Measurements from ENCODE around the gene EIF4B.

Gene EIF4B

DNA sequence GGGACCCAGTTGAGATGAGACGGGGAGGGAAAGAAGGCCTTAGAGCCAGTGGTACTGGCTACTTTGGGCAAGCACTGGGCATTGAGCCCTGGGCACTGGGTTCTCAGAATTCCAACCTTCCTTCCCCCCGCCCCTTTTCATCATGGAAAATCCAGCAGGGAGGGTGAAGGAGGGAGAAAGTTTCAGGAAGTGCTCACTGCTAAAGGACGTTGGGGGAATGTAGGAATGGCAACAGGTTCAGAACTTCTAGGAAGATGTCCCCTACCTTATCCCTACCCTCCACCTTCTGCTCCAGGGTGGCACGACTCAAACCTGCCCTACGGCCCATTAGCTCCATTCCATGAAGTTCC, 39.4 kb downstream of the EIF4B start:
- no peak for DNase-seq (ENCODE audit: low read depth in 2 of 3, low spot score in 1 of 3)

DNA sequence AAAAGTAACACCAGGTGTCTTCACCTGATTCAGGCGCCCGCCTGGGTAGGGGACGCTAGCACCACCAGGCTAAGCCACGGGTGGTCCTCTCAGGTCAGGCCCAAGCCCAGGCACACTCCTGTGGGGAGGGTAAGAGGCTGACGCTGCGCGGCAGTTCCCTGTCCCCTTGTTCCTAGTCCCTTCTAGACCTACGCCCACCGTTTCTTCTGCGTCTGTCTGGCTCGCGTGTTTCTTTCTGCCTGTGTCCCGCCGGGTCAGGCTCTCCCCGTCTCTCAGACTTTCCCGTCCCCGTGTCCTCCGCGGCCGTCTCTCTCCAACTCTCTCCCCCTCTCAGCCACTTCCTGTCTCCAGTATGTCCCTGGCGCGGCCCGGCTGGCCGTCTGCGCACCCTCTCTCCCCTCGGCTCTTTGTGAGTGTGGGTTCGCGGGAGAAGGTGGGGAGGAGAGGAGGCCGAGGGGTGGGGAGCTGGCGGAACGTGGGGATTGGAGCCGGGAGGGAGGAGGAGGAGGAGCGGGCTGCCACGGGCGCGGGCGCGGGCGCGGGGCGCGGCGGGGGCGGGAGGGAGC, 40.5 kb downstream of the EIF4B start:
- DNase-seq (ENCODE audit: low read depth in 2 of 3, low spot score in 1 of 3) = peak in 1 of 3 donors; percentile 22

DNA sequence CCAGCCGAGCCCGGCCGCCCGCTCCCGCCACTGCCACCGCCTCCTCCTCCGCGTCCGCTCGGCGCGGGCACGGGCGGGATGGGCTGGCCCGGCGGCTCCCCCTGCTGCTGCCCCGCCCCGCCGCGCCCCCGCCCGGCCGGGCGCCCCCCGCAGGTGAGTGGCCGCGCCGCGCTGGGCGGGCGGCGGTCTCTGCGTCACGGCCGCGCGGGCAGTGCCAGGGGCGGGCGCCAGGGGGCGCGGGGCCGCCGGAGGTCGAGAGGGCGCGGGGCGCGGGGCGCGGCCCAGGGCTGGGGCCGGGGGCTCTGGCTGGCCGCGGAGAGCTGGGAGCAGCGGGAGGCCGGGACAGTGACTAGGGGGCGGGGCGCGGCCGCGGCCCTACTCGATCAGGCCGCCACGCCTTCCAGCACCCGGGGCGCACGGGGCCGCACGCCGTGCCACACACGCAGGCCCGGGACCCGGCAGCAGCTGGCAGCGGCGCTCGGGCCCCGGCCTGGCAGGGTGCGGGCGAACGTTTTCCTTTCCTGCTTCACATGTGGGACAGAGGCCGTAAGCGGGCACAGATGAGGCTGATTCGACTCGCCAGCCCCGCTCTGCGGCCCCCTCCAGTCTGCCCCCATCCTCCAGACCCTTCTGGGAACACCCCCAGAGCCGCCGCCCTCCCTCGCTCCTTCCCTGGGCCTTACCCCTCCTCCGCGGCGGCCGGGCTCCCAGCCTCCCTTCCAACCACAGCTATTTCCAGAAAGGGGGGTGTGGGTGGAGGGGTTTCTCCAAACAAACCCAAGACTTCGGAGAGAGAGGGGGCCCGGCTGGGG, 41.2 kb downstream of the EIF4B start:
- DNase-seq (ENCODE audit: low read depth in 2 of 3, low spot score in 1 of 3) = peak in 2 of 3 donors; percentile 36 to 49

DNA sequence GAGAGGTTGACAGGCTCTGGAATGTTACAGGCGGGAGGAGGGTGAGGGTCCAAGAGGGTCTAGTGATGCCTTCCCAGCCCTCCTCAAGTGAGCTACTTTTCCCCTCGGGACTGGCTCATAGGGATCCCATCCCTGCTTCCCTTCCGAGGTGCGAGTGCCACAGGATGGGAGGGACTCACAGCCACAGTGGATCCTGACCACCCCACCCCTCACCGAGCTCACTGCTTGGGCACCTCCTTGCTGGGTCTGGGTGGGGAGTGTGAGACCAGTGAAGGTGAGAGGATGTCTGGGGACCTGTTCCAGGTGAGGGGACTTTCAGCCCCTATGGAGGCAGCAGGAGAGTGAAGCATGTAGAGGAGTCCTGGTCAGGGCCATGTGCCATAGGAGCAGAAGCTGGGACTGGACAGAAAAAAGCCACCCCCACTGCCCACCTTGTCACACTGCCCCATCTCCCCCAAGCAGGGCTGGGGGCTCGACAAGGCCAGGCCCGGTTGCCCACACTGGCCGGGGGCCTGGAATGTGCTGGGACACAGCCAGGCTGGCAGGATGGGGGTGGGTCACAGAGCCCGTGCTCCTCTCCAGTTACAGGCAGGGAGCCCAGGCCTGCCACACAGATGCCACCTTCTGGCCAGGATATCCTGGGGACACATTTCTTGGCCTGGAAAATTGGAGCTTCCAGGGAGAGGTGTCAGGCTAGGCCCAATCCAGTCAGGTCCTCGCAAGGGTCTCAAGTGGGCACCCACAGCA, 42.0 kb downstream of the EIF4B start:
- no peak for DNase-seq (ENCODE audit: low read depth in 2 of 3, low spot score in 1 of 3)

DNA sequence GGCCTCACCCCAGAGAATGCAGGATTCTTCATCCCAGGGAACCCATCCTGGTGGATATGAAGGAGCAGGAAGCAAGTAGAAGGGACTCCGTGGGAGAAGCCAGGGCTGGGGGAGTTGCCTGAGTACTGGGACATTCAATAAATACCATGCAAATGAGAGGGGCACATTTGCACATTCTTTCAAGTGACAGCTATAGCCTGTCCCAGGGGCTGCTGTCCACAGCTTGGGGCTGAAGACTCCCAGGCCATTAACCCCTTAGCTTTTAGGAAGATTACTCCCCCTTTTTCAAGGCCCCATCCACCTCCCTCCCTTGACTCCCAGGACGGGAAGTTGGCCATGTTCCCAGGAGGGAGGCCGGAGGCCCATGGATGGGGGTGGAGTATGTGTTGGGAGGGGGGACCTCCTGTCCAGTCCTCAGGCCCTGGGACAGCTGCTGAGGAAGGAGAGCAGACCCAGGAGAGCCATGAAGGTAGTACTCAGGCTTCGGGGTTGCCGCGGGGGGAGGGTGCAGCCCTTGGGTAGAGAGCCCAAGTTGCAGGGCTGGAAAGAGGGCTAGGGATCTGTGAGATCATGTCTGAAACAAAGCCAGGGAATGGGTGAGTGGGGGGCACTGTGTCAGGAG, 42.6 kb downstream of the EIF4B start:
- no peak for DNase-seq (ENCODE audit: low read depth in 2 of 3, low spot score in 1 of 3)

DNA sequence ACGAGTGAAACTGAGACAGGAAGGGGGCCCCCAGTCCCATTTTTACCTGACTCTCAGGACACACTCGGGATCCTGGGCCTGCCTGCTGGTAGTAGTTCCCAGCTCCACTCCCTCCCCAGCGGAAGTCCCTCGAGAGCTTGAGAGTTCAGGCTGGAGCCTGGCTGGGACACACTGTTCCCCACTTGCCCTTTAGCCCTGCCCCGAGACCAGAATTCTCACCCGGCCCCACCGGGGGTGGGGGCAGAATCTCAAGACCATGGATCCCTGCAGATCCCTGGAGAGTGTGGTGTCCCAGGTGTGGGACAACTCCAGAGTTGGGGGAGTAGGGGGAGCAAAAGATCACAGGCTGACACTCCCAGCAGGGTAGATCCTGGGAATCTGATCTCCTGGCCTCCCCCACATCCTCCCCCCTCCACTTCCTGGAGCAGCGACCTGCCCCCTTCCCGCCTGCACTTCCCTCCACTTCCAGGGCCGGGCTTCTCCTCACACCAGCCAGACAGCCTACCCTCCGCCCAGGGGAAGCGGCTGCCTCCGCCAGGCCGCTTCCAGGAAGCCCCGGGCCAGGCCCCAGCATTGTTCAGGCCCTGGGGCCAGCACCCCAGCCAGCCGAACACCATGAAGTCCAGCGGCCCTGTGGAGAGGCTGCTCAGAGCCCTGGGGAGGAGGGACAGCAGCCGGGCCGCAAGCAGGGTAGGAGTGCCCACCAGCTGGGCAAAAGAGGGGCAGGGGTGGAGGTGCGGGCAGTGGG, 43.5 kb downstream of the EIF4B start, which contains the start of gene TNS2:
Gene TNS2, plus strand, starts transcription at position 495 of the 748 bp plus-strand sequence. Its CDS starts 121 bp downstream, at position 616.
- DNase-seq (ENCODE audit: low read depth in 2 of 3, low spot score in 1 of 3) = no peak

DNA sequence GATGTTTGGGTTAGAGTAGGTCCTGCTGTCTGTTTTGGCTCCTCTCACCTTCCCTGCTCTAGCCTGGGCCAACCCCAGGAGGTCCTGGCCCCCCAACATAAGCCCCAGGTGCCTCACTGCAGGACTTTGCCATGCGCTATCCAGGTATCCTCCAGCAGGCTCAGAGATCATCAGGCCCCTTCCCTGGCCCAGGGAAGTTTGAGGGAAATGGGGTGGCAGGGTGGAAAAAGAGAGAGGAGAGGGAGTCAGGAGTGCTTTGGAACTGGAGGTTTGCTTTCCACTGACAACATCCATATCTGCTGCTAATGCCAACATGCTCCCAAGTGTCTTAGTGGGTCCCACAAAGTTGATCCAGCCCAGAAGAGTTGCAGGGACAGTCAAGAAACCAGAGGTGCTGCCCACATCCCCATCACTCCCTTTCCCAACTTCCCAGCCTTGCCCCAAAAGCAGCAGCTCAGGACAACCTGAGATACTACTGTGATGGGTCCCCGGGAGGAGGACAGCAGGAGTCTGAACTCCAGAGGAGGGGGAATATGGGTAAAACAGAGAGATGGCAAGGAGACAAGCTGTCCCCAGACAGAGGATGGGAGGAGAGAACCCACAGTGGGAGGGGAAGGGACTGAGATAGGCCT, 44.3 kb downstream of the EIF4B start:
- no peak for DNase-seq (ENCODE audit: low read depth in 2 of 3, low spot score in 1 of 3)

DNA sequence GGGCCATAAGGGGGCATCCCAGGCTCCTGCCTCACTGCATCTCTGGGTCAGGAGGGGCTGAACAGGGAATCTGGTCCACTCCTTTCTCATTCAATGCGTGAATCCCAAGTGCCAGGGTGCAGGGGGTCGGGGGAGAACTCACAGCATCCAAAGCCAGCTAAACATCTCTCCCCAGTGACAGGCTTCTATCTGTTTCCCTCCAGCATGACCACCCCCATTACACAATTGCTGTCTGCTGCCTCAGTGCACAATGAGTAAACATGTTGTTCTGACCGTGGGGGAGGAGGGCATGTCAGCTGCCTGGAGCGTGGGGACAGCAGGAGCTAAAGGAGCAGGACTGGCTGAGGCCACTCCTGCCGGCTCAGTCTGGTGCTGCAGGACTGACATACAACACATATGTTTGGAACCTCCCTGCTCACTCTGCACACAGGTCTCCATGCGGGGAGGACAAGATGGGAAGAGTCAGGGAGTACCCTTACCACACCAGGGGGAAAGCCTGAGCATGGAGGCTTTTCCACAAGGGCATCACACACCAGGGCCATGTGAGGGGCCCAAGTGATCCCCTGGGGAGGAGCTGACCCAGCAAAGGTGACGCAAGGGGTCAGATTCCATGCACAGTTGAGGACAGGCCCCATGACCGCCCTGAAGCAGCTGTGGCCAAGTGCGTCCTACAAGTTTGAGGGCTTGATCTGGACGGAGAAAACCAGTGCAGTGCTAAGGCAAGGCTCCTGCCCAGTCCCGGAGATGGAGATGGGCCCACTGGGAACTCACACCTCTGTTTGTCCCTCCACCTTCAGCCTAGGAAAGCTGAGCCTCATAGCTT, 45.0 kb downstream of the EIF4B start:
- DNase-seq (ENCODE audit: low read depth in 2 of 3, low spot score in 1 of 3) = no peak

DNA sequence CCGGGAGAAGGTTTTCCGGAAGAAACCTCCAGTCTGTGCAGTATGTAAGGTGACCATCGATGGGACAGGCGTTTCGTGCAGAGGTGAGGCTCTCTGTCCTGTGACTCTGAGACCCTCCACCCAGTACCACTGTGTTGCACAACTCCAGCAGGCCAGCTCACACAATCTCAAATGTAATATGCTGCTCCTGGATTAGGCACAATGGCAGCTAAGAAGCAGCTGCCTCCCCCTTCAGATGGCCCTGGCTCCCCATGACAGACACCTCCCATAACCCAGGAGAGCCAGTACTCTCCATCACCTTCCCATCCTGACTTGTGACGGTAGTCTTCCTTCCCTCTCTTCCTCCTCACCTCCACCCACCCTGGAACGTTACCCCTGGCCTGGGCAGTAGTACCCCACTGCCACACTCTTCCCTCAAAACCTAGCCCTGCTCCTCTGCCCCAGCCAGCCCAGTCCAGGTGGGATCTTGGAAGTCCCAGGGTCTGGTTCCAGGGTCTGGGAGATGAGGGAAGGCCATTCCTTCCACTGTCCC, 45.7 kb downstream of the EIF4B start:
- no peak for DNase-seq (ENCODE audit: low read depth in 2 of 3, low spot score in 1 of 3)

DNA sequence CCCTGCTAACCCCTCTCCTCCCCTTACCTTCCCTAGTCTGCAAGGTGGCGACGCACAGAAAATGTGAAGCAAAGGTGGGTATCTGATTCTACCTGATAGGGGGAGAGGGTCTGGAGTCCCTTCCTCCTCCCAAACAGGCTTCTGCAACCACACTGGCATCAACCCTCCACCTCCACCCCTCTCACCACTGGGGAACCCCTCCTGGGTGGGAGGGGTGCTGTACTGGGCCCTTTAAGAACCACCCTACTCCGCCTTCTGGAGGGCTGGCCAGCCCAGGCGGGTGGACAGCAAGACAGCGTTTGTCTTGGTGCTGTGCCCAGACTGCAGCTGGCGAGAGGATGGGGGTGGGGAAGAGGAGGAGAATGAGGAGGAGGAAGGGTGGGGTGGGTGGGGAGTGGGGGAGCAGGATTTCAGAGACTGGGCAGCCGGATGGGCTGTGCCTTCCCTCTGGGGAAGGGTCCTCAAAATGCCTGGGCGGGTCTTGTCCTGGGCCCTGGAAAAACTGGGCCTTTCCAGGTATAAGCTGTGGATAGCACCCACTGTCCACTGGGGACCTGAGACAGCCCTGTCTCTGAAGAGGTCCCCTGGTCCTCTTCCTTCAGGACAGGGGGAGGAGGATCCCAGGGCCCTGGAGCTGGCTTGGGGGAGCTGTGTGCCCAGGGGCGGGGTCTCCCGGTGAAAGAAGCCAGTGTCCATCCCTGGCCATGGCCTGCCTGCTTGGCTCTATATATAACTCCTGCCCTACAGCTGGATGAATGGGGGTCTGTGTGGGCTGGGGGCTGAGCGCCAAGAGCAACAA, 46.4 kb downstream of the EIF4B start:
- no peak for DNase-seq (ENCODE audit: low read depth in 2 of 3, low spot score in 1 of 3)

DNA sequence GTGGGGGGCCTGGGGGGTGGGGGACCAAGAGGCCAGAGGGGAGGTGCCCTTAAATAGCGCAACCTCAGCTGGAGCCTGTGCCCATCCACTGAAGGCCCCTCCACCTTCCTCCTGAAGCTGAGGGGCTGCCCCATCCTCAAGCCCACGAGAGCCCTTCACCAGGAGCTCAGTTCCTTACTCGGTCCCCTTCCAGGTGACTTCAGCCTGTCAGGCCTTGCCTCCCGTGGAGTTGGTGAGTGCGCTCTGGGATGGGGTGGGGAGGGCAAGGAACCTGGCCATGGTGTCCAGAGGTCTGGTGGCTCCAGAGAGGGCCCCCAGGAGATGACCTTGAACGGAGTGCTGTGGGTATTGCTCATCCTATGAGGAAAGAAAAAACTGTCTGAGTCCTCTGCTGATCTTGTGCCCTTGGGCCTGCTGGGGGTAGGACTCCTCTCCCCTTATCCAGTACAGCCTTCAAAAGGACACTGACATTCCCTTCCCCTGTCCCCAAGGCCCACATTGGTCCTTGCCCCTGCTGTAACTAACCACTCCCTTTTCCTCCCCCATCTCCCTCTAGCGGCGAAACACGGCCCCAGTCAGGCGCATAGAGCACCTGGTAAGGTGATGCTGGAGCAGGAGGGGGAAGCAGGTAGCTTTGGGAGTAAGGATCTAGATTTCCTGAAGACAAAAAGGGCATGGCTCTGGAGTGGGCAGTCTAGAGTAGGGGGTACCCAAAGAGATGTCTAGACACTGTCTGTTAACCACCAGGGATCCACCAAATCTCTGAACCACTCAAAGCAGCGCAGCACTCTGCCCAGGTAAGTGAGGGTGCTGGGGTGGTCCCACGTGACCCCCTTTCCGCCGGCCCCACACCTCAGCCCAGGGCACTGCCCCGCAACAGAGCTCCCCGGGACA, 47.2 kb downstream of the EIF4B start:
- peak; percentile 21 to 41 (median 39) for DNase-seq (ENCODE audit: low read depth in 2 of 3, low spot score in 1 of 3)

DNA sequence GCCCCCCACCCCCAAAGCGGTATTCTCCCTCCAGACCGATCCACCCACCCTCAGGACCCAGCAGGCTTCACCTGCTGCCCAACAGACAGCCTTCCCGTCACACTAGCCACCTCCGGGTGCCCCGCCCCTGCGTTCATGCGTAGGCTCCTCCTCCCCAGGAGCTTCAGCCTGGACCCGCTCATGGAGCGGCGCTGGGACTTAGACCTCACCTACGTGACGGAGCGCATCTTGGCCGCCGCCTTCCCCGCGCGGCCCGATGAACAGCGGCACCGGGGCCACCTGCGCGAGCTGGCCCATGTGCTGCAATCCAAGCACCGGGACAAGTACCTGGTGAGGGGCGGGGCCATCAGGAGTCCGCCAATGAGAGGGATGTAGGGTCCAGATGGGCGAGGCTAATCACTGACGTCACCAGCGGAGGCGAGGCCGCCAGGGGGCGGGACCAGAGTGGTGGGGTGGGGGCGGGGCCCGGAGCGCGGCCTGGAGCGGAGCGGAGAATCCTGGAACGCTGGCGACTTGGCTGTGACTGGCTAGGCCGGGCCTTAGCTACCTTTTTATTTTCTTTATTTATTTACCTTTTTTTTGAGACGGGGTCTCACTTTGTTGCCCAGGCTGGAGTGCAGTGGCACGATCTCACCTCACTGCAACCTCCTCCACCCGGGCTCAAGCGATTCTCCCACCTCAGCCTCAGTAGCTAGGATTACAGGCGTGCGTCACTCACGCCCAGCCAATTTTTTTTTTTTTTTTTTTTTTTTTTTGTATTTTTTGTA, 48.0 kb downstream of the EIF4B start:
- DNase-seq (ENCODE audit: low read depth in 2 of 3, low spot score in 1 of 3) = peak; percentile 86 to 91 (median 91)

DNA sequence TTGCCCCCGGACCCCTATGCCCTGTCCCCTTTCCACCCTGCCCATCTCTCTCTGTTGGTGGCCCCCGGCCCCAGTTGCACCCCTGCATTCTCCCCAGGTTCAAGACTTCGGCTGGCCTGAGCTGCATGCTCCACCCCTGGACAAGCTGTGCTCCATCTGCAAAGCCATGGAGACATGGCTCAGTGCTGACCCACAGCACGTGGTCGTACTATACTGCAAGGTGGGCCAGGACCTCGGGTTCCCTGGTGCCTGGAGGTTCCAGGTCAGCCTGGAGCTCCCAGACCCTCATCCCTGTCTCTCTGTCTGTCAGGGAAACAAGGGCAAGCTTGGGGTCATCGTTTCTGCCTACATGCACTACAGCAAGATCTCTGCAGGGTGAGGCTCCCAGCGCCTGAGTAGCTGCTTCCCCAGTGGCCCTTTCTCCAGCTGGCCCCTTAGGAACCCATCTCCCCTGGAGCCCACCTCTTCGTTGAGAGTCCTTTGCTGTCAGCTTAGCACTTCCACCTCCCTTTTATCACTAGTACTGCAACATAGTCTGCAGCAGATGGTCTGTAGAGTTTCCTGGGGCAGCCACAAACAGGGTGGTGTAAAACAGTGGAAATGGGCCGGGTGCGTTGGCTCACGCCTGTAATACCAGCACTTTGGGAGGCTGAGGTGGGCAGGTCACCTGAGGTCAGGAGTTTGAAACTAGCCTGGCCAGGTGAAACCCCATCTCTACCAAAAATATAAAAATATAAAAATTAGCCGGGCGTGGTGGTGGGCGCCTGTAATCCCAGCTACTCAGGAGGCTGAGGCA, 49.4 kb downstream of the EIF4B start:
- no peak for DNase-seq (ENCODE audit: low read depth in 2 of 3, low spot score in 1 of 3)

DNA sequence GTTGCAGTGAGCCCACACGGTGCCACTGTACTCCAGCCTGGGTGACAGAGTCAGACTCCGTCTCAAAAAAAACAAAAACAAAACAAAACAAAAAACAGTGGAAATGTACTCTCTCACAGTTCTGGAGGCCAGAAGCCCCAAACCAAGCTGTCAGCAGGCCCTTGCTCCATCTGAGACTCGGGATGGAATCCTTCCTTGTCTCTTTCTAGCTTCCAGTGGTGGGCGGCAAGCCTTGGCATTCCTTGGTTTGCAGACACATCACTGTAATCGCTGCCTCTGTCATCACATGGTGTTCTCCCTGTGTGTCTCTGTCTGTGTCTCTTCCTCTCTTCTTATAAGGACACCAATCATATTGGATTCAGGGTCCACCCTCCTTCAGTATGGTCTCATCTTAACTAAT, 50.0 kb downstream of the EIF4B start:
- DNase-seq (ENCODE audit: low read depth in 2 of 3, low spot score in 1 of 3) = no peak

DNA sequence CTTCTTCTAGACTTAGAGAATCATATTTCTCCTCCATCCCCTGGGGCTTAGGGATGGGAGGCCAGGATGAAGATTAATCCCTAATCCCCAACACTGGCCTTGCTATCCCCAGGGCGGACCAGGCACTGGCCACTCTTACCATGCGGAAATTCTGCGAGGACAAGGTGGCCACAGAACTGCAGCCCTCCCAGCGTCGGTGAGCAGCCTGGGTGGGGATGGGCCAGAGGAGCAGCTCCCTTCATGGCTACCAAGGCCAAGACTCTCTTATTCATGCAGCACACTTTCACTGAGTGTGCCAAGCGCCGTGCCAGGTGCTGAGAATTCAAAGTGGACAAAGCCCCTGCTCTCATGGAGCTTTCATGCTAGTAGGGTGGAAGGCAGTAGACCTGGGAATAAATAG, 50.6 kb downstream of the EIF4B start:
- DNase-seq (ENCODE audit: low read depth in 2 of 3, low spot score in 1 of 3) = no peak
